ENCODE measurements around the gene KLHDC4.
"Not testable (repeated sequence)": the region's sequence is repeated elsewhere in the genome, so short reads cannot be mapped to it uniquely, and the experiment has no call there.

The KLHDC4 gene

DNA sequence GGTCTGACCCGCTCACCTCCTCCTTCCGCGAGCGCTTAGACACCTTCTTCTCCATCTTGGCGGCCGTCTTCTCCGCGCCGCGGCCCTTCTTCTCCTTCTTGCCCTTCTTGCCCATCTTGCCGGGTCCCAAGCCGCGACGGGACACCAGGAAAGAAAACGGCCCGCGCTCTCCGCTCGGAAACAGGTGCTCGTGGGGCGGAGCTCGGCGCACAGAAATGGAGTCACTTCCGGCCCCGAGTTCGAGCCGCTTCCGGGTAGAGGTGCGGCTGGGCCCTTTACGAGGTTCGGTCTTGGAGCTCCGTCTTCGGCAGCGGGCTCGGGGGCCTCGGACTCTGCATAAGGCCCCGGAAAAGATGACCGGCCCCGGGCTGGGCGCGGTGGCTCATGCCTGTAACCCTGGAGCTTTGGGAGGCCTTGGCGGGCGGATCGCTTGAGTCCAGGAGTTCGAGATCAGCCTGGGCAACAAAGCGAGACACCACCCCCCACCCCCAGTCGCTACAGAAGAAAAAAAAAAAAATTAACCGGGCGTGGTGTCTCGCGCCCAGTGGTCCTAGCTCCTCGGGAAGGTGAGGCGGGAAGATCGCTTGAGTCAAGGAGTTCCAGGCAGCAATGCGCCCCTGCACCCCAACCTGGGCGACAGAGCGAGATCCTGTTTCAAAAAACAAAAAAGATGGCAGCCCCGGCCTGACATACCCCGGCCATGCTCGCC, at the start of gene KLHDC4:
KLHDC4 (minus strand) TSS at position 211 of the 709 bp plus-strand sequence; CDS start at position 115, 96 bp downstream.
- peak; percentile 87 for DNase-seq

DNA sequence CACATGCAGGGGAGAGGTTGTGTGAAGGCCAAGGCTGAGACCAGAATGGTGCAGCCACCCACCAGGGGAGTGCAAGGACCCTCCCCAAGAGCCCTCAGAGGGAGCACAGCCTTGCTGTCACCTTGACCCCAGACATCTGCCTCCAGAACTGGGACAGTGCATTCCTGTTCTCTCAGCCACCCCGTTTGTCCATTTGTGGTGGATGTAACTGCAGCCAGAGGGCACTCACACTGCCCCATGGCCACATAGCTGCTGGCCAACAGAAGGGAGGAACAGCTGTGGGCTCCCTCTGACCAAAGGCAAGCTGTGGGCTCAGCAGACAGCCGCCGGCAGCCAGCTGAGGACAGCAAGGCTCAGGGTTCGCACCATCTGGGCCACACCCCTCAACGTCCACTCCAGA, 49.8 kb upstream of the KLHDC4 start:
- no peak for DNase-seq

DNA sequence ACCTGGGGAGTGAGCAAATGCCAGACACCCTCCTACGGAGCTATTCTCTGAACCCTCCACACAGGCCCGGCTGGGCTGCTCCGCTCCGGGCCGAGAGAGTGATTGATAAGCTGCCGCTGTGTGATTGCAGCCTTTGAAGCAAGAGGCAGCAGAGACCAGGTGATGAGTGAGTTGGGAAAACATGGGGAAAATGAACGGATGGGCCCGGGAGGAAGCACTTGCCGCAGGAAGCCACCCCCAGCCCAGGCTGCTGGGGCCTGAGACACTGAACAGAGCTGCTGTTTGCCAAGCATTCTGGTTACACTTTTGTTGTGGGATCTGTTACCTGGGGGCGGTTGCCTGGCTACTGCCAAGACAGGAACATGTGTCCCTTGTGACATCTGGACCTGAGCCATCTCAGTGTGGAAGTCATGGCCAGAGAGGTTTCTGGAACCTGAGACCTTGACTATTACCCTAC, 46.4 kb upstream of the KLHDC4 start:
- no peak for DNase-seq

DNA sequence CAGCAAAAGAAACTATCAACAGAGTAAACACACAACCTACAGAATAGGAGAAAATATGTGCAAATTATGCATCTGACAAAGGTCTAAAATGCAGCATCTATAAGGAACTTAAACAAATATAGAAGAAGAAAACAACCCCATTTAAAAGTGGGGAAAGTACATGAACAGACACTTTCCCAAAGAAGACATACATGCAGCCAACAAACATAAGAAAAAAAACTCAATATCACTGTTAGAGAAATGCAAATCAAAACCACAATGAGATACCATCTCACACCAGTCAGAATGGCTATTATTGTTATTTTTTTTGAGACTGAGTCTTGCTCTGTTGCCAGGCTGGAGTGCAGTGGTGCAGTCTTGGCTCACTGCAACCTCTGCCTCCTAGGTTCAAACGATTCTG, 45.7 kb upstream of the KLHDC4 start:
- not testable (repeated sequence) for DNase-seq

DNA sequence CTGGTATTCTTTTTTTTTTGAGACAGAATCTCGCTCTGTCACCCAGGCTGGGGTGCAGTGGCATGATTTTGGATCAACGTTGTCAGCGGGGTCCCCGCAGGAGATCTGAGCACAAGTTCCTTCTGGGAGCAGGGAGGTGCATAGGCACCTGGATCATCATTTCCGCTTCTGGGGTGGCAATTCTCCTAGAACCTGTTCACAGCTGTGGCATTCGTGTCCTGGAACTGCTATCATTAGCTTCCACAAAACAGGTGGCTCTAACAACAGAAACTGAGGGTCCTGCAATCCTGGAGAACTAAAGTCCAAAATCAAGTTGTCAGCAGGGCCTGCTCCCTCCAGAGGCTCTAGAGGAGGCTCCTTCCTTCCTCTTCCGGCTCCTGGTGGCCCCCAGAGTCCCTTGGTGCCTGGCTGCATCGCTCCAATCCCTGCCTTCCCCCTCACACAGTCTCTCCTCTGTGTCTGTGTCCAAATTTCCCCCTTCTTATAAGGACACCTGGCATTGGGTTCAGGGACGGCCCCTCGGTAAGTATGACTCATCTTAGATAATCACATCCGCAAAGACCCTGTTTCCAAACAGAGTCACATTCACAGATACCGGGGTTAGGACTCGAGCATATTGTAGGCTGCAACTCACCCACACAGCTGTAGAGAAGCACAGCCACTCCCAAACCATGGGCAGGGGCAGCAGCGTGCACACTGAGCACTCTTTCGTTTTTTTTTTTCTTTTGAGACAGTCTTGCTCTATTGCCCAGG, 43.5 kb upstream of the KLHDC4 start:
- DNase-seq, result no peak

DNA sequence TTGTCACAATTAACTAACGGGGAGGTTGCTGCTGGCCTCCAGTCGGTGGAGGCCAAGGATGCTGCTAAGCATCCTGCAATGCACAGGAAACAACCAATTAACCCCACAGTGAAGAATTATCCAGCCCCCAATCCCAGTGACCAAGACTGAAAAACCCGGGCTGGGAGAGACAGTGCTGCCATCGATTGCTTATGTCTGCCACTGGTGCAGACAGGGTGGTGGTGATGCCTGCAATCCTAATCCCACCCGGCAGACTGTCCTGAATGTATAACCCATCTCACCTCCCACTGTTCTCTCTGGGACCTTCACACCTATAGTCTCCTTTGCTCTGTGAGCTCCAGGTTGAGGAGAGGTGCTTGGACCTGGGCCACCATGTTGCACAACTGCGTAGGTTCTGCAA, 42.3 kb upstream of the KLHDC4 start:
- DNase-seq, result no peak

DNA sequence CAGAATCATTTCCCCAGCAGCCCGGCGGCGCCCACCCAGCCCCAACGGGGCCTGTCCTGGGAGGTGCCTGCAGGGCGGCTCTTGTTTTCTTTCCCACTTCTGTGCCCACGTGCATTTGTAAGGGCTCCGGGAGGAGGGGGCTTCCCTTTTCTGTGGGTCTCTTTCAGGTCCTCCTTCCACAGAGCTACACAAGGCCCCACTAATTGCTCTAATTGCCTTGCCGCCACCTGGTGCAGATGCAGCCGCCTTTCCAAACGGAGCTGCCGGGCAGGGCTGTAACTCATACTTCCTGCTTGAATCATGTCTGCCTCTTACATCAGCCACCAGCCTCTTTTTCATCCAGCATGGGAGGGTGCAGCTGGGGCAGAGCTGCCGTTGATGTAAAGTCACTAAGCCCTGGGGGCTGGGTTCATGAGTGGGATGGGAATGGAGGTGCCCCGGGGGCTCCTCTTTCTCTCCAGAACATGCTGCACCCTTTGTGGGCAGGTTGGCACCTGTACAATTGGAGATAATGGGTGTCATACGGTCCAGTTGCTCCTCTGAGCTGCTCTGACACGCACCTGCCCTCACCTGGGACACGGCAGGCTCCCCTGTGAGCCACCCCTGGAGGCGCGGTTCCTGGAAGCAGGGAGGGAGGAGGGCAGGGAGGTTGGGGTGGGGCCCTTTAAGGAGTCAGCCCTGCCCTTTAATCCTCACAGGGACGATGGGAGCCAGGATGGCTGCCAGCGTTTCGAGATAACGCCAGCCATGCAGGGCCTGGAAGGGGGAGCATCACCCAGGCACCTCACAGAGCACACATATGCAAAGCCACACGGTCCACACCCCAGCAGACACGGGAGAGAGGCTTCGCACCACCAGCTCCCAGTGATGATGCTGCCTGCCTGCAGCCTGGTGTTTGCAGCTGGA, 41.1 kb upstream of the KLHDC4 start:
- DNase-seq, result peak; percentile 28

DNA sequence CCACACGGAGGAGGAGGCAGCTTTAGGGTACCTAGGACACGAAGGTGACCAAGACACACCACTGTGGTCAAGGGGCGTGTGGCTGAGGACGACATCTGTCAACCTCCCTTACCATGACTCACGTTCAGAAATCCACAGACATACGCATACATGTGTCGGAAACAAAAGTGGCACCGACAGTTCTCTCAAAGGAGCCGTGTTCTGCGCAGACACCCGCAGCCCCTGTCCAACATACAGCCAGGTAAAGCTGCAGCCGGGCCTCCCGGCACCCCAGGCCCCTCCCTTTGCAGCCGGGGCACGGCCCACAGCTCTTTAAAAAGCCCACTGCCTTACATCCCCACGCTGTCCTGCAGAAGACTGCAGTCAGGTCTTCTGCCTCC, 40.5 kb upstream of the KLHDC4 start:
- DNase-seq, result peak; percentile 24

DNA sequence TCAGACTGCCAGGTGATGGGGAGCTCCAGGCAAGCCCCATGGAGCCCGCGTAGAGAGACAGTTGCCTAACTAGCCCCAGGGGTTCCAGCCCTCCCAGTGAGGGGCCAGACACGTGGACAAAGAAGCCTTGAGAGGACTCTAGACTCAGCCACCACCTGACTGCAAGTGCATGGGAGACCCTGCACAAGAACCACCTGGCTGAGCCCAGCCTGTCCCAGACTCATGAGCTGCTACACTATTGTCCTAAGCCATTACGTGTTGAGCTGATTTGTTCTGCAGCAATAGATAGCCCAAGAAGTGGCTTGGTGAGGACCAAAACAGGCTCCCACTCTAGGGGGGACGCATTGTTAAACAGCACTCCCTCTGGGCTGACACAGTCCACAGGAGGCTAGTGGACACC, 37.6 kb upstream of the KLHDC4 start:
- no peak for DNase-seq

DNA sequence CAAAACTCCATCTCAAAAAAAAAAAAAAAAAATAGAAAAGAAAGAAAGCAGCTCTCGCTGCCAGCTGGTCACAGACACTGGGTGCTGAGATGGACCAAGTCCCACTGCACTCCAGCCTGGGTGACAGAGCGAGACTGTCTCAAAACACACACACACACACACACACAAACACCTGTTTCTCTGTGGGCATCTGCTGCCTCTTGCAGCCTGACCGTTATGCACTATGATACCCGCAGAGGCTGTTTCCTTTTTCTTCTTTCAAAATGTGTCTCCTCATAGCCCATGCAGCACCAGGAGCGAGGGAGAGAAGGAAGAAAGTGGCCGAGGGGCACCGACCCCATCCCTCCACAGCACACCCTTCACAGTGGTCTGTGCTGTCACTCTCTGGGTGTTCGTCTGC, 36.9 kb upstream of the KLHDC4 start:
- DNase-seq, result no peak

DNA sequence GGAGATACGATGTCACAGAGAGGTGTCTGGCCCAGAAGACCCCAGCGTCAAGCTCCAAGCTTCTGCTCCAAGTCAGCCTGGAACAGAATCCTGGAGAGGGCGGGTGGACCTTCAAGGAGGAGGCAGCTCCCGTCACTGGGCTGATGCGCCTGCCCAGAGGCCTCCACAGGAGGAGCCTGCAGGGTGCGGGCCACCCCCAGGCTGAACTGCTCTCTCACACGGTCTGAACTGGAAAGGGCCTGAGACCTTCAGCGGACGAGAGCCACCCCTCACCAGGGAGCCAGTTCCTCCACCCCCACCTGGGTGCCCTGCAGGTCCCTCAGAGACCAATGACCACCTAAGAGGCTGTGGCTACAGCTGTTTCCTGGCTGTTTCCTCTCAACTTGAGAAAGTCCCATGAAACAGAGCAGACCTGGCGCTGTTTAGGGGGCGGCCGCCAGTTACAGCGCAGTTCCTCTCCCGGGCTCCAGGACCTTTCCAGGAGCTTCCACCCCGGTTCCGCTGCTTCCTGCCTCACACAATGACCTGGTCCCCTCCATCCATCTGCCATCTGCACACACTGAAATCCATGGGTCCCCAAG, 36.0 kb upstream of the KLHDC4 start:
- DNase-seq, result no peak

DNA sequence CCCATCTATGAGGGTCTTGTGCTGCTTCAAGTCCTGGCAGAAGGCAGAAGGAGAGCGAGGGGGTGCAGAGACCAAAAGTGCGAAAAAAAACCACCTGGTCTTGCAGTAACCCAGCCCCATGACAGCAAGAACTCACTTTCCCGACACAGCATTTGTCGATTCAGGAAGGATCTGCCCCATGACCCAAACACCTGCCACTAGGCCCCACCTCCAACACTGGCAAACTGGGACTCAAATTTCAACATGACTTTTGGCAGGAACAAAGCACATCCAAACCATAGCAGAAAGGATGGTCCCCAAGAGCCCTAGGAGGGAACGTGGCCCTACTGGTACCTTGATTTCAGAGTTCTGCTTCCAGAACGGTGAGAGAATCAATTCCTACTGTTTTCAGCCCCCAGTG, 34.7 kb upstream of the KLHDC4 start:
- DNase-seq, result no peak

DNA sequence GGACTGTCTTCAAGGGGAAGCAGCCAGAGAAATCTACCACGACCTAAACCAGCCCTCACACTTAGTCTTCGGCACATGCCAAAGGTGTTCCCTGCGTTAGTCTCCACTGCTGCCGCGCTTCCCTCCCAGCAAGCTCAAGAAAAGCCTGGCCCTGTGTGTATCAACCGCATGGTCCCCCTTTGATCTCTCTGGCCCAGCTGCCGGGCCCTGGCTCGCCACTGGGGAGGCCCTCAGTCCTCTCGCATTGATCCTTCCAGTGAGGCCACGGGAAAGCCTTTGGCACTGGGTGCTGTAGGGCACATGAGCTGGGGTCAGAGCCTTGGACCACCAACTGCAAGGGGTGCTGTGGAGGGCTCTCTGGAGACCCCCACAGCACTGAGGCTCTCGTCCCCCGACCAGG, 29.6 kb upstream of the KLHDC4 start:
- DNase-seq, result no peak

DNA sequence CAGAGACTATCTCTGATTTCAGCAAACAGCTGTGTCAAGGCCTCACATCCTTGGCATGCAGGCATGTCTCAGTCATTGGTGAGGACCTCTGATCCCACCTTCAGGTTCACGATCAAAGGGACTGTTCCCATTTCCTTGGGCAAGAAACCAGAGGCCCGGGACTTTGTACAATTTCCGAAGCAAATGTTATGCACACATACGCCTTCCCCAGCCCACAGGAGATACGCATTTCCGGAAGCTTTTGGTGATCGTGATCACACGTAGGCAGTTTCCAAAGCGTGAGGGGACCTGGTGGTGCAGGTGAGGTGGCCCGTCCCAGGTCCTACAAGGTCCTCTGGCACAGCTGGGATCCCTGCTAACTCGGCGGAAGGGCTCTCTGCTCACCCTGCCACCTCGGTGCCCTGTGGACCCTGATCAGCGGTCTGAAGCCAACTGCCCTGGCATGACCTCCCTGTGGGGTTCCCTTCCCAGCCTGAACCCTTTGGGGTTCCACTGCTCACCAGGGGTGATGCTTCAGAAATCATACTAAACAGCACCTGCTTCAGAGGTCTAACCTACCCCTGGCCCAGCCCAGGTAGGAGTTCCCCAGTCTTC, 28.8 kb upstream of the KLHDC4 start:
- DNase-seq, result no peak

DNA sequence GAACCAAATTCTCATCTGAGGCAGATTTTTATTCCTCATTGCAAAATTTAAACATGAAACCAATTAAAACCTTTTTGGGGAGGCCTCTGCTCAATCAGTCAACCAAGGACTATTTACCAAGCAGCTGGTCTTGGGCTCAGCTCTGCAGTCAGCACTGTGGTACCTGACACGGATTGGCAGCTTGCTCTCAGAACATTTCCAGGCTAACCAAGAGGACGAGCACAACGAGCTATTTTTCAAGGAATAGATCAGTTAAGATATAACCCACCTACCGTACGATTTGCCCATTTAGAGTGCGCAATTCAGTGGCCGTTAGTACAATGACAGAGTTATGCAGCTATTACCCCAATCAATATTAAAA, 26.4 kb upstream of the KLHDC4 start:
- DNase-seq, result no peak

DNA sequence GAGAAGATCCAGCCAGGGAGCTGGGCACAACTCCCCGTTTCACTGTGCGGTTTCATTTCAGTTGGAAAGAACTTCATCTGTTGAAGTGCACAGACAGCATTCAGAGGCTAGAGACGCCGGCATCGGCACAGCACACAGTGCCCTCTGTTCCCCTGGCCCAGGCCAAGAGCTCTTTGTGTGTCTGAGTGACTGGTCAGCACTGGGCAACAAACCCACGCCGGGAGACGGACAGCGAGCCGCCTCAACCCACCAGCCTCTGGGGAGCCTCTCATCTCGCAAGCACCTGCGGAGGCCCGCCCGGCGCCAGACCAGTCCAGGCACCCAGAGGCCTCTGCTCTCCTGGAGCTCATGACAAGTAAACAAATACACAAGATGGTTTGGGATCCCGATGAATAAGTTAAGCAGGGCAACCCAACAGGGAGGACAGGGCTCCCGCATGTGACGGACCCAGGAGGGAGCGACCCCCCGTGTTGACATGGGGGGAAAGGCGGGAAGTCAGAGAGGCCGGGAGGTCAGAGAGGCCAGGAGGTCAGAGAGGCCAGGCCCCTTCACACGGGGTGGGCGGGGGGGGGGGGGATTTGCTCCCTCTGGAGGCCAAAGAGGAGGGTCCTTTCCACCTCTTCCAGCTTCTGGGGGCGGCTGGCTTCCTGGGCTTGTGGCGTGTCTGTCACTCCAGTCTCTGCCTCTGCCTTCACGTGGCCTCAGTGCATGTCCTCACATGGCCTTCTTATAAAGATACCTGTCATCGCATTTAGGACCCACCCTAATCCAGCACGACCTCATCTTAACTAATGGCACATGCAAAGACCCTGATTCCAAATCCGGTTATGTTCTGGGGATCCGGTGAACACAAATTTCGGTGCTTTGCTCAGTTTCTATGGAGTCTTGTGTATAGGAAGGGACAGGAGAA, 25.8 kb upstream of the KLHDC4 start:
- no peak for DNase-seq

DNA sequence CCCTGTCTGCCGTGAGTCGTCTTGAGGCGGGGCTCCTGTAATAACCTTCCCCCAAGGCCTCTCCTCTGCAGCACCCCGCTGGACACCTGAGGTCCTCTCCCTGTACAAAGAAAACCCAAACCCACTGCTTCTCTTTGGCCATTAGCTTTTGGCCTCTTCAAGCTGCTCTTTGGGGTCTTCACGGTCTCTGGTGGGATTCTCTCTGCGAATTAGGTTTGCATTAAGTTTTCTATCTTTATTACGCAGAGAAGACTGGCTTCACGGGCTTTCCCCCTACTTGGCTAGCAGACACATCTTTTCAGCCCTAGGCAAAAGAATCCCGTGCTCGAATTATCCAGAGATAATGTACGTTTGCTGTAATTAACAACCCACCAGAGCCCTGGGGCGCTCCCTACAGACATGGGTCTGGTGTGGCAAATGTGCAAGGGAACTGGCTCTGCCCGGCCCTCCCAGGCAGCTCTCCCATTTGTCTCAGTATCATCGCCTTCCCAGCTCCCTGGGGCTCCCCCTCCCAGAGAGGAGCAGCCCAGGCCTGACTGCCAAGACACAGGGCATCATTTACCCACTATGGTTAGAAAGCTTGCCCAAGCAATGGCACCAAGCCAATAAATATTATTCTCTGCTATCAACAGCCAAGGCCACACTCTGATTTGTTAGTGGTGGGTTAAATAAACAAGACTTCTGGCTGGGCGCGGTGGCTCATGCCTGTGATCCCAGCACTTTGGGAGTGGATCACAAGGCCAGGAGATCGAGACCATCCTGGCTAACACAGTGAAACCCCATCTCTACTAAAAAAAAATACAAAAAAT, 24.7 kb upstream of the KLHDC4 start:
- no peak for DNase-seq

DNA sequence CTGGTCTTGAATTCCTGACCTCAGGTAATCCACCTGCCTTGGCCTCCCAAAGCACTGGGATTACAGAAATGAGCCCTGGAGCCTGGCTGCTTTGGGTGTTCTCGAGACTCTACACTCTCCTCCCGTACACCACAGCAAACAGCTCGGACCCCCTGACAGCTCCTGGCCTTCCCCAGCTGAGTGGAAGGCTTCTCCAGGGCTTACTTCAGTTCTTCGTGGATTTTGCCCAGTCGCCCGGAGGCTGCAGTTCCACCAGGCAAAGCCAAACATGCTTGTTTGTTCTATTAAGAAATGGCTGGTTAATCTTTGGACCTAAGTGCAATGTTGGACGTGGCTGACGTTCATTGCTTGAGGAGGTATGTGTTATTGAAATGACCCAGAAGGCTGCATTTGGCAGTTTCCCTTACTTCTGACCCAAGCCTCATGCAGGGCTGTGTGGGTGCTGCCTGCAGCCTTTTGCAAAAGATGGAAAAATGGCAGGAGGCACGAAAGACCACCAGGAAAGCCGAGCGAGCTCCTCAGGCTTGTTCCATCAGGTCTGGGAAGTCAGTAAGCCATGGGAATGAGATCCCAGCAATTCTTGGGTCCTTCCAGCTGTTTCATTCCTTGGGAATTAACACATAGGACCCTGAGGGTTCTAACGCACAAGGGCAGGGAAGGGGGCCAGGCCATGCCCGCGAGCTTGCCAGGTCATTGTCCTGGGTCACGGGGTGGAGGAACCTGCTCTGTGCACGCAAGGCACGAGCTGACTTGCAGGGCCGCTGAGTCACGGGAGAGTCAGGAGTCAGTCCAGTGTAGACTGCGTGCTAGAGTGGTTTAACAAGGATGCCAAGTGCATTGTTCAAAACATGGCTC, 23.9 kb upstream of the KLHDC4 start:
- DNase-seq, result no peak

DNA sequence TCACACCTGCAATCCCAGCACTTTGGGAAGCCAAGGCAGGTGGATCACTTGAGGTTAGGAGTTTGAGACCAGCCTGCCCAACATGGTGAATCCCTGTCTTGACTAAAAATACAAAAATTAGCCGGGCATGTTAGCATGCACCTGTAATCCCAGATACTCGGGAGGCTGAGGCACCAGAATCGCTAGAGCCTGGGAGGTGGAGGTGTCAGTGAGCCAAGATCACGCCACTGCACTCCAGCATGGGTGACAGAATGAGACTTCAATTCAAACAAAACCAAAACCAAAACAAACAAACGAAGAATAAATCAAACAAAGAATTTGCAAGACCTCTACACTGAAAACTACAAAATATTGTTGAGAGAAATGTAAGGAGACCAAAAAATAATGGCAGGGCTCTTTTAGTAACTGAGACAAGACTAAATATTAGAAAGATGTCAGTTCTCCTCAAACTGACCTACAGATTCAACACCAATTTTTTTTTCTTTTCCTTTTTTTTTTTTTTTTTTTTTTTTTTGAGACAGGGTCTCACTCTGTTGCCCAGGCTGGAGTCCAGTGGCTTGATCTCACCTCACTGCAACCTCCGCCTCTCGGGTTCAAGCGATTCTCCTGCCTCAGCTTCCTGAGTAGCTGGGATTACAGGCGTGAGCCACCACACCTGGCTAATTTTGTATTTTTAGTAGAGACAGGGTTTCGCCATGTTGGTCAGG, 23.1 kb upstream of the KLHDC4 start:
- DNase-seq, result not testable (repeated sequence)
